ENCODE data around the gene SFXN1. TPM values are rescaled to one million over a fixed set of nuclear protein-coding genes. Genes with fewer than 3 reads are reported as not detected.

The SFXN1 gene
- total and polyA plus RNA-seq, 4 donors = 47.3 to 241 (median 53.7) TPM

- no peak for DNase-seq (ENCODE audit: low spot score)
- Histone ChIP-seq H3K4me3 (ENCODE audit: low read depth in 1 of 3, low read length in 3 of 3) (no peak overlapping the region), H3K9me3 (ENCODE audit: control insufficient read depth in 4 of 4, low read length in 3 of 4) (no peaks in the 10 kb centered on the region), H3K4me1 (ENCODE audit: control insufficient read depth in 4 of 4, insufficient read depth in 4 of 4, low read length in 3 of 4) (no peaks in the 10 kb centered on the region), H3K27me3 (ENCODE audit: control insufficient read depth in 4 of 4, insufficient read depth in 4 of 4, low read length in 3 of 4) (peaks cover 0 to 18% (median 2%) of the 10 kb centered on the region in 4 donors), H3K36me3 (ENCODE audit: control insufficient read depth in 4 of 4, insufficient read depth in 3 of 4, low read depth in 1 of 4, low read length in 3 of 4) (no peaks in the 10 kb centered on the region), H3K9ac (ENCODE audit: low read depth in 1 of 2, low read length in 2 of 2) (no peak overlapping the region), H3K27ac (ENCODE audit: low read depth in 1 of 2, low read length in 2 of 2) (no peak overlapping the region)
- TF ChIP-seq GABPA (IDR thresholded peaks at IDR 0.05 in 1 of 2, conservative IDR thresholded peaks at IDR 0.05 in 1 of 2) = no peak
- no peak for TF ChIP-seq FOXA2 (IDR thresholded peaks at IDR 0.05)
- TF ChIP-seq JUND (IDR thresholded peaks at IDR 0.05) = no peak
- TF ChIP-seq EGR1 (IDR thresholded peaks at IDR 0.05; ENCODE audit: low read depth in 2 of 2) = no peak
- TF ChIP-seq RXRA (IDR thresholded peaks at IDR 0.05) = no peak
- no peak for TF ChIP-seq CTCF (IDR thresholded peaks at IDR 0.05; ENCODE audit: low read depth, low read length, missing input control)
- no peak for TF ChIP-seq NR2F2 (IDR thresholded peaks at IDR 0.05)
- TF ChIP-seq SP1 (IDR thresholded peaks at IDR 0.05) = no peak
- no peak for TF ChIP-seq FOXA1 (IDR thresholded peaks at IDR 0.05)
- no peak for TF ChIP-seq ZBTB33 (IDR thresholded peaks at IDR 0.05)
- no peak for TF ChIP-seq TAF1 (conservative IDR thresholded peaks at IDR 0.05)
- TF ChIP-seq MAX (IDR thresholded peaks at IDR 0.05) = no peak
- no peak for TF ChIP-seq HNF4G (IDR thresholded peaks at IDR 0.05)
- TF ChIP-seq HNF4A (conservative IDR thresholded peaks at IDR 0.05) = no peak
- no peak for TF ChIP-seq REST (IDR thresholded peaks at IDR 0.05)
- no peak for TF ChIP-seq RAD21 (IDR thresholded peaks at IDR 0.05)
- no peak for TF ChIP-seq ATF3 (IDR thresholded peaks at IDR 0.05)
- TF ChIP-seq YY1 (IDR thresholded peaks at IDR 0.05) = no peak
- WGBS = 70% methylated on average over 4 of the region's 4 CpGs
Observed at GRCh38 chr5:175550055-175550805, 71.9 kb downstream of the SFXN1 start.

Measured in liver (tissue), 9 donors.